HG03066 (cell line): ENCODE results near the gene IFNGR2.
A peak's percentile ranks its signal among the peaks of the same experiment; 100 is the strongest.
"Not testable (repeated sequence)": the region's sequence is repeated elsewhere in the genome, so short reads cannot be mapped to it uniquely, and the experiment has no call there.

ENCODE experiments used
- ATAC-seq: cut with Tn5 transposase; IDR thresholded peaks from one replicate; pipeline ENCODE4 v1.9.1; 2021; ENCODE audit warnings: low read depth; ENCODE audit not compliant: unreplicated experiment

Gene IFNGR2

DNA sequence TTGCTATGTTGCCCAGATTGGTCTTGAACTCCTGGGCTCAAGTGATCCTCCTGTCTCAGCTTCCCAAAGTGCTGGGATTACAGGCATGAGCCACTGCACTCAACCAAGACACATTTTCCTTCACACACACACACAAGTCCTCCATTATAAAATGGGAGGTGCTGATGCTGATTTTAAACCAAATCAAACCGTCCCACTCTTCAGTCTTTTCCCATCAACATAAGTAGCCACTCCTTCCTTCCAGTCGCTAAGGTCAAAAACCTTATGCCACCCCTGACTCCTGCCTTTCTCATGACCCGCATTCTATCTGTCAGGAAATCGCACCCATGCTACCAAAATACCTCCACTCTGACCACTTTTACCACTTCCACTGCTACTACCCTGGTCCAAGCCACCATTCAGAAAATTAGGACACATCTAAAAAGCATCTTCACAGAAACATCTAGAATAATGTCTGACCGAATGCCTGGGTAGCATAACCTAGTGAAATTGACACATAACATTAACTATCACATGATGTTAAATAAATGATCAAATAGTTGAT lies 28.0 kb upstream of the IFNGR2 start:
- no peak for ATAC-seq

DNA sequence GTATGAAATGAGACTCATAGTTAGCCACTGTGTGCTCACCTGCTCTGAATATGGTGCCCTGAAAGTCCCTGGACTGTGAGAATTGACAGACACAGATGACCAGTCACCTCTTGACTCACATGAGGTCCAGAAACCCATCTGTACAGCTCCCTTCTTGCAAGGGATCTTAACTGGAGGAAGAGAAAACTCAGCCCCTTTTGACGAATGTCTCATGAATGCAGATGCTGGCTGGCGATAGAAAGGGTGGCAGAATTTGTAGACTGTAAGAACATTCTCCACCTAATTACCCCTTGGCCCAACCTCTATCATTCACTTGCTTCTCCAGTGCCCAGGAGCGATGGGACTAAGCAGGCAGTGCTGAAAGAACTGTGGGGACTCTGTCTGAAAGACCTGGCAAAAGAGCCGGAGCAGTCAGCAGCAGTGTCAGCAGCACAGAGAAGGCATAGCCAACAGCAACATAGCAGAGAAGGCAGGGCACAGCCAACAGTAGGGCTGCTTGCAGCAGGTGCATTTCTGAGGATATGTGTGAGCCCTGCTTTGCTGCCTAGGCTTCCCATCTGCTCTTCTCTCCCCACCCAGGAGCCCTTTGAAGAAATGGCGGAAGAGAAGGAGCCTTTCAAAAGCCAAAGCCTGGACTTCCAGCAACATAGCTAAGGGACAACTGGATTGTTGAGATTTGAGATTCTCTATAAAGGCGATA lies 25.8 kb upstream of the IFNGR2 start:
- ATAC-seq: no peak

GRCh38 chr21:33378081-33378480 lies 25.1 kb upstream of the IFNGR2 start:
- no peak for ATAC-seq

DNA sequence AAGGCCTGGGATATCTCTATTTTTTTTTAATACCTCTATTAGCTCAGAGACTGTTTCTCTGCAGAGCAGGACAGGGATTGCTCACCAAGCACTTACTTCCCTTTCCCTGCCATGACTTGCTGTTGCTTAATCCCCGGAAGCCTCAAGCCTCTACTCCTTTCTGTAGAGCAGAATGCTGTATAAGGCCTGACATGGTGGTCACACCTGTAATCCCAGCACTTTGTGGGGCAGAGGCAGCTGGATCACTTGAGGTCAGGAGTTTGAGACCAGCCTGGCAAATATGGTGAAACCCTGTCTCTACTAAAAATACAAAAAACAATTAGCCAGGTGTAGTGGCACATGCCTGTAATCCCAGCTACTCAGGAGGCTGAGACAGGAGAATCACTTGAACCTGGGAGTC lies 23.3 kb upstream of the IFNGR2 start:
- ATAC-seq: not testable (repeated sequence)

DNA sequence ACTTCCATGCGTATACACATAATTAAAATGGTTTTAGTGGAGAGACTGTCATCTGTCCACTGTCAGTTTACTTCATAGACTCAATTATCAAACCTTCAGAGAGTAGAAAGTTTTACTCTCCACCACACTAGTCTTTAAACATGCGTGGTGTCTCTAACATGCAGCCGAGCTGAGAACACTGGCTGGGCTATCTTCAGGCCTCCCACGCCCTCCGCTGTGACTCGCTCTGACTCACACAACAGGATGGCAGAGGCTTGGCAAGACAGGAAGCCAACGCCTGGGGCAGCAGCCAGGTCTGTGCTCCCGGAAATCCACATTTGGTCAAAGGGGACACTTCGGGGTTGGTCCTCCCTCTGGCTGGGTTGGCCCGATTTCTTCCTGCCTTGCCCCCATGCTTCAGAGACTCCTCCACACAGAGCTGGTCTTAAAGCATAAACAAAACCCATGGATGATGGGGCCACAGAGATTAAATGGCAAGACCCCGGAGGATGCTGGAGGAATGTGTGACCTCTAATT lies 22.7 kb upstream of the IFNGR2 start:
- peak; percentile 43 for ATAC-seq

DNA sequence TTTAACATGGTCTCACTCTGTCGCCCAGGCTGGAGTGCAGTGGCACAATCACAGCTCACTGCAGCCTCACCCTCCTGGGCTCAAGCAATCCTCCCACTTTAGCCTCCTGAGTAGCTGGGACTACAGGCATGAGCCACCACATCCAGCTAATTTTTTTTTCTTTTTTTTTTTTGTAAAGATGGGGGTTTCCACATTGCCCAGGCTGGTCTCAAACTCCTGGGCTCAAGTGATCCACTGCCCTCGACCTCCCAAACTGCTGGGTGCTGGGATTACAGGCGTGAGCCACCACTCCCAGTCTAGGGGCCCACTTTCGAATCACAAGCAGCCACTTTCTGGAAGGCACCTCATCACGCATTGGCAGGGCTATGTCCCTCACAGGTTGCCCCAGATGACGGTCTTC lies 21.8 kb upstream of the IFNGR2 start:
- ATAC-seq: not testable (repeated sequence)

DNA sequence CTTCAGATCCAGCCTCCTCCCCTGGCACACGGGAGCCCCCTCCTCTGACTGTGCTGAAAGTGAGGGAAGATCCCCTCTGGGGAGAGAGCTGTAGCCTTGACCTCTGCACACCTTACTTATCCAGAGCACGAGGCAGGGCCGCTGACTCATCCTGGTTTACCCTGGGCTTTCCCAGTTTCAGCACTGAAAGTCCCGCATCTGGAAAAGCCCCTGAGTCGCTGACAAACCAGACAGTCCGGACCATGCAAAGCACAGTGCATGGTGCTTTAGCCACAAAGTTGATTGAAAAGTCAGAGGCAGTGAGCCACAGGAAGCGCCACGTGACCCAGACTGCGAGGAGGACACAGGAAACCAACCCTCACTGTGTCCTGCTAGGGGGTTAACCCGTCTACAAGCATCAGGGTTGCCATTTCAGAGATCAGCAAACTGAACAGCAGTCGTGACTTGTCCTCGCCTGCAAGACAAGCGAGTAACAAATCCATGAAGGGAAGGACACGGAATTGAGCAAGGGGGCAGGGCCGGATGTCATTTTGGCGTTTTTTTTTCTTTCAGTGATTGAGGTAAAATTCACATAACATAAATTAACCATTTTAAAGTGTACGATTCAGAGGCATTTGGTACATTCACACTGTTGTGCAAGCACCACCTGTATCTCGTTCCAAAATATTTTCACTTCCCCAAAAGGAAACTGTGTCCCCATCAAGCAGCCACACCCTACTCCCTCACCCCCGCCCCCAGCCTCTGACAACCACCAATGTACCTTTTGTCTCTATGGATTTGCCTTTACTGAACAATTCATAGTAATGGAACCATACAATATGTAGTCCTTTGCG lies 19.9 kb upstream of the IFNGR2 start:
- ATAC-seq: peak; percentile 61

GRCh38 chr21:33384841-33385331 lies 18.3 kb upstream of the IFNGR2 start:
- ATAC-seq: no peak

GRCh38 chr21:33386222-33386784 lies 16.9 kb upstream of the IFNGR2 start:
- ATAC-seq: no peak

DNA sequence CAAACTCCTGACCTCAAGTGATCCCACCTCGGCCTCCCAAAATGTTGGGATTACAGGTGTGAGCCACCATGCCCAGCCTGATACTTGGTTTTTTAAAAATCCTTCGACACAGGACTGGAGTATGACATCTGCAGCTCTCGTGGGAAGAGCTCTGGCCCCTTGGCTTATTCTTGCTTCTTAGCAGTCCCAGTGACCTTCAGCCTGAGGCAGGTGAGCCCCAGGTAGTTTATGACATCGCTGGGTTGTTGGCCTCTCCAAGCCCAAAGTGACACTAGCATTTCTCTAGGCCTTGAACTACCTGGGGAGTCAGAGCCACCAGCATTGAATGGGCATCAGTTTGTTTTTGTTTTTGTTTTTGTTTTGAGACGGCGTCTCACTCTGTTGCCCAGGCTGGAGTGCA lies 15.9 kb upstream of the IFNGR2 start:
- ATAC-seq: no peak

GRCh38 chr21:33388188-33388587 lies 15.0 kb upstream of the IFNGR2 start:
- ATAC-seq: no peak

- ATAC-seq: no peak
These were observed 12.7 kb upstream of the IFNGR2 start for GRCh38 chr21:33390479-33390878.

DNA sequence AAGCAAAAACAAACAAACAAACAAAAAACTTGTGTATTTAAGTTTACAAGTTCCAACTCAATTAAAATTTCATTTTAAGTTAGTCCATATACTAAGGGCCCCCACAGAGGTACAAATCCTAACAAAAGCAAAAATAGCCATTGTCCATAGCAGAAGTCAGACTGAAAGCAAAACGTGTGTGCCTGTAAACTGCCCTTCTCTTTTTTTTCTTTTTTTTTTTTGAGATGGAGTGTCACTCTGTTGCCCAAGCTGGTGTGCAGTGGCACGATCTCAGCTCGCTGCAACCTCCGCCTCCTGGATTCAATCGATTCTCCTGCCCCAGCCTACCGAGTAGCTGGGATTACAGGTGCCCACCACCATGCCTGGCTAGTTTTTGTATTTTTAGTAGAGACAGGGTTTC lies 11.6 kb upstream of the IFNGR2 start:
- ATAC-seq: no peak

DNA sequence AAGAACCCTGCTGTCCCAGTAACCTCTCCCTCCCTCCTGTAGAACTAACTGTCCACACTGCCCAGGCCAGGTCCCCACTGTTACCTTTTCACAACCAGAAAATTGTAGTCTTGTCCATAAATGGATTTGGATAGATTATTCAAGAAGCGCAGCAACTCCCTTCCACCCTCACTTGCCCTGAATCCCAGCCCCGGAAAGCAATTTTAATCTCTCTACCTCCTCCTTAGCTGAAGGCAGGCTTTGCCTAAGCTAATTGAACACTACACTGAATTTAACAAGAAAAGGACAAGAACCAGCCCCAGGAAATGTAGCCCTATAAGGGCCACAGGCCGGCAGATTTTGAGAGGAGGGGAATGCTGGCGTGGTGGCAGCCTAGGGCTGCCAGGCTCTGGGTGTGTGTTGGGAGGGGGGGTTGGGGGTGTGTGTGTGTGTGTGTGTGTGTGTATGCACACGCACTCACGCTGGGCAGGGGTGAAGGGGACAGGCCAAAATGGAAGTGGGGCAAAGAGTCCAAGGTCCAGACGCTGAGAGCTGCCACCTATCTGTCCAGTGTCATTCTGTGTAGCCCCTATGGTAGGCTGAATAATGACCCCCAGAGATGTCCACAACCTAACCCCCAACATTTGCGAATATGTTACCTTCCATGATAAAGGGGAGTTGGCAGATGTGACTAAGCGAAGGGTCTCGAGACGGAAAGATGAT lies 10.8 kb upstream of the IFNGR2 start:
- no peak for ATAC-seq

DNA sequence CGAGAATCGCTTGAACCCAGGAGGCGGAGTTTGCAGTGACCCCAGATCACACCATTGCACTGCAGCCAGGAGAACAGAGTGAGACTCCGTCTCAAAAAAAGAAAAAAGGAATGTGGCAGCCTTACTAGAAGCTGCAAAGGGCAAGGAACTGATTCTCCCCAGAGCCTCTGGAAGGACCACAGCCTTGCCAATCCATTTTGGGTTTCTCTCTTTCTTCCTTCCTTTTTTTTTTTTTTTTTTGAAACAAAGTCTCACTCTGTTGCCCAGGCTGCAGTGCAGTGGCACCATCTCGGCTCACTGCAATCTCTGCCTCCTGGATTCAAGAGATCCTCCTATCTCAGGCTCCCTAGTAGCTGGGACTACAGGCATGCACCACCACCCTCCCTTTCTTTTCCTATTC lies 9.9 kb upstream of the IFNGR2 start:
- no peak for ATAC-seq

GRCh38 chr21:33394260-33394659 lies 9.0 kb upstream of the IFNGR2 start:
- ATAC-seq: no peak

DNA sequence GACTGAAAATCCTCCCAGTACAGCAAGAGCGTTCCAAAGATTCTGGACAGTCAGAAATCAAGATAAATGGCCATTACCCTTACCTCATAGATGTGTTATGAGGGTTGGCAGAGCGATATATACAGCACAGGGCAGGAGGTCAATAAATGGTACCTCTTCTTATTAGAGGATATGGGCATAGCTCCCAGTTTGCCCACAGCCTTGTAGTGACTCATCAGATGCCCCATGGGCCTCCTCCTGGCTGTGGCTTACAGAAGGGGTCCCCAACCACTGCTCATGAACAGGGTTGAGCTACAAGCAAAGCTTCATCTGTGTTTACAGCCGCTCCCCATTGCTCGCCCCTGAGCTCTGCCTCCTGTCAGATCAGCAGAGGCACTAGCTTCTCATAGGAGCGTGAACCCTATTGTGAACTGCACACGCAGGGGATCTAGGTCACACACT lies 7.3 kb upstream of the IFNGR2 start:
- no peak for ATAC-seq

- no peak for ATAC-seq
These were observed 6.8 kb upstream of the IFNGR2 start for GRCh38 chr21:33396436-33396835.

GRCh38 chr21:33396951-33397350 lies 6.3 kb upstream of the IFNGR2 start:
- no peak for ATAC-seq

- no peak for ATAC-seq
These were observed 5.5 kb upstream of the IFNGR2 start for GRCh38 chr21:33397717-33398116.
